Stimulated activated CD4-positive, alpha-beta T cell treated with anti-CD3 and anti-CD28 coated beads, Interleukin-2, amount 100 ng/mL, for 24 hours (primary cell): ENCODE data around the gene RNU6-7.

Source experiments
- DNase-seq, 2 donors: peaks; one replicate each; pipeline ENCODE4 v3.0.0-alpha.2; 2020

RNU6-7 gene

GRCh38 chr14:32205984-32206383 lies 4.1 kb downstream of the RNU6-7 start:
- DNase-seq: no peak

GRCh38 chr14:32206552-32206951 lies 4.7 kb downstream of the RNU6-7 start:
- DNase-seq: no peak

- no peak for DNase-seq
Observed at GRCh38 chr14:32208490-32208889, 6.6 kb downstream of the RNU6-7 start.

- no peak for DNase-seq
Observed at GRCh38 chr14:32209471-32209870, 7.6 kb downstream of the RNU6-7 start.

GRCh38 chr14:32211068-32211404 lies 9.2 kb downstream of the RNU6-7 start:
- DNase-seq: no peak

GRCh38 chr14:32212833-32213232 lies 11.0 kb downstream of the RNU6-7 start:
- no peak for DNase-seq

- DNase-seq: no peak
Observed at GRCh38 chr14:32217301-32217700, 15.5 kb downstream of the RNU6-7 start.

GRCh38 chr14:32224737-32225377 lies 23.0 kb downstream of the RNU6-7 start:
- DNase-seq: peak in 1 of 2 donors; percentile 13

- no peak for DNase-seq
Observed at GRCh38 chr14:32225378-32225920, 23.6 kb downstream of the RNU6-7 start.

- no peak for DNase-seq
Observed at GRCh38 chr14:32226056-32226455, 24.2 kb downstream of the RNU6-7 start.

- DNase-seq: no peak
Observed at GRCh38 chr14:32230181-32230580, 28.3 kb downstream of the RNU6-7 start.

- no peak for DNase-seq
Observed at GRCh38 chr14:32230695-32231280, 28.9 kb downstream of the RNU6-7 start.

GRCh38 chr14:32232481-32232880 lies 30.6 kb downstream of the RNU6-7 start:
- DNase-seq: no peak

- no peak for DNase-seq
Observed at GRCh38 chr14:32233260-32233659, 31.4 kb downstream of the RNU6-7 start.

- DNase-seq: no peak
Observed at GRCh38 chr14:32244404-32244803, 42.6 kb downstream of the RNU6-7 start.

GRCh38 chr14:32246751-32247150 lies 44.9 kb downstream of the RNU6-7 start:
- no peak for DNase-seq

GRCh38 chr14:32249371-32249770 lies 47.5 kb downstream of the RNU6-7 start:
- no peak for DNase-seq

GRCh38 chr14:32249780-32250179 lies 47.9 kb downstream of the RNU6-7 start:
- no peak for DNase-seq

GRCh38 chr14:32250681-32251080 lies 48.8 kb downstream of the RNU6-7 start:
- no peak for DNase-seq

- DNase-seq: no peak
Observed at GRCh38 chr14:32251530-32251929, 49.7 kb downstream of the RNU6-7 start.
